ENCODE data around the gene MEIS2. TPM values are rescaled to one million over a fixed set of nuclear protein-coding genes. Genes with fewer than 3 reads are reported as not detected.

MEIS2 gene
- total RNA-seq, 2 donors from 2014 or later = 7.1 to 9.7 TPM

- Histone ChIP-seq H3K4me3 (ENCODE audit: low read length) (no peak overlapping the region), H3K27ac (ENCODE audit: low read depth, low read length) (no peak overlapping the region), H3K27me3 (ENCODE audit: control insufficient read depth, insufficient read depth, low read length, poor library complexity, severe bottlenecking) (no peaks in the 10 kb centered on the region), H3K9ac (ENCODE audit: extremely low read depth, low read length, poor library complexity, severe bottlenecking) (no peak overlapping the region), H3K9me3 (ENCODE audit: control insufficient read depth, low read length) (no peaks in the 10 kb centered on the region), H3K36me3 (ENCODE audit: control insufficient read depth, insufficient read depth, low read length) (no peaks in the 10 kb centered on the region), H3K4me1 (ENCODE audit: control insufficient read depth, insufficient read depth, low read length) (no peaks in the 10 kb centered on the region)
- no peaks in the 10 kb centered on the region for H3K9me3 Mint-ChIP-seq
- whole genome bisulfite sequencing, 2 experiments (ENCODE audit: insufficient coverage in 1 of 2, insufficient read length in 1 of 2) = 88 to 91% methylated on average over 4 of the region's 4 CpGs
- H3K27me3 Mint-ChIP-seq (ENCODE audit: insufficient read depth) = peaks cover 7% of the 10 kb centered on the region
- no peak overlapping the region for H3K27ac Mint-ChIP-seq
- no peak for TF ChIP-seq CTCF (conservative IDR thresholded peaks at IDR 0.05)
- peaks cover 13% of the 10 kb centered on the region for H3K4me1 Mint-ChIP-seq
- H3K4me3 Mint-ChIP-seq = no peak overlapping the region
- no peak for DNase-seq
- no peaks in the 10 kb centered on the region for H3K36me3 Mint-ChIP-seq (ENCODE audit: low read depth)
Measured at GRCh38 chr15:37075777-37076176, 24.6 kb downstream of the MEIS2 start.

- H3K4me3 Mint-ChIP-seq = no peak overlapping the region
- H3K36me3 ChIP-seq (ENCODE audit: control insufficient read depth, insufficient read depth, low read length) = no peaks in the 10 kb centered on the region
- 91 to 100% methylated on average over 1 of the region's 1 CpG for WGBS, 2 experiments (ENCODE audit: insufficient coverage in 1 of 2, insufficient read length in 1 of 2)
- H3K27me3 ChIP-seq (ENCODE audit: control insufficient read depth, insufficient read depth, low read length, poor library complexity, severe bottlenecking) = no peaks in the 10 kb centered on the region
- no peak for DNase-seq
- no peaks in the 10 kb centered on the region for H3K4me1 ChIP-seq (ENCODE audit: control insufficient read depth, insufficient read depth, low read length)
- no peak for TF ChIP-seq CTCF (conservative IDR thresholded peaks at IDR 0.05)
- H3K9me3 ChIP-seq (ENCODE audit: control insufficient read depth, low read length) = no peaks in the 10 kb centered on the region
- no peak overlapping the region for H3K27ac Mint-ChIP-seq
- no peak overlapping the region for H3K4me3 ChIP-seq (ENCODE audit: low read length)
- H3K9ac ChIP-seq (ENCODE audit: extremely low read depth, low read length, poor library complexity, severe bottlenecking) = no peak overlapping the region
- no peak overlapping the region for H3K27ac ChIP-seq (ENCODE audit: low read depth, low read length)
- H3K4me1 Mint-ChIP-seq = peaks cover 13% of the 10 kb centered on the region
- peaks cover 13% of the 10 kb centered on the region for H3K27me3 Mint-ChIP-seq (ENCODE audit: insufficient read depth)
- no peaks in the 10 kb centered on the region for H3K36me3 Mint-ChIP-seq (ENCODE audit: low read depth)
- no peaks in the 10 kb centered on the region for H3K9me3 Mint-ChIP-seq
Measured at GRCh38 chr15:37072181-37072580, 28.2 kb downstream of the MEIS2 start.

GRCh38 chr15:37071134-37071533 lies 29.2 kb downstream of the MEIS2 start:
- Histone ChIP-seq H3K4me1 (ENCODE audit: control insufficient read depth, insufficient read depth, low read length) (no peaks in the 10 kb centered on the region), H3K27me3 (ENCODE audit: control insufficient read depth, insufficient read depth, low read length, poor library complexity, severe bottlenecking) (no peaks in the 10 kb centered on the region), H3K27ac (ENCODE audit: low read depth, low read length) (no peak overlapping the region), H3K4me3 (ENCODE audit: low read length) (no peak overlapping the region), H3K36me3 (ENCODE audit: control insufficient read depth, insufficient read depth, low read length) (no peaks in the 10 kb centered on the region), H3K9me3 (ENCODE audit: control insufficient read depth, low read length) (no peaks in the 10 kb centered on the region), H3K9ac (ENCODE audit: extremely low read depth, low read length, poor library complexity, severe bottlenecking) (no peak overlapping the region)
- no peaks in the 10 kb centered on the region for H3K9me3 Mint-ChIP-seq
- no peaks in the 10 kb centered on the region for H3K36me3 Mint-ChIP-seq (ENCODE audit: low read depth)
- H3K27me3 Mint-ChIP-seq (ENCODE audit: insufficient read depth) = peaks cover 13% of the 10 kb centered on the region
- no peak overlapping the region for H3K4me3 Mint-ChIP-seq
- no peak for TF ChIP-seq CTCF (conservative IDR thresholded peaks at IDR 0.05)
- no peak for DNase-seq
- 88% methylated on average over 2 of the region's 3 CpGs; no CpG with 5 or more reads in 1 of the 2 experiments for WGBS, 2 experiments (ENCODE audit: insufficient coverage in 1 of 2, insufficient read length in 1 of 2)
- peaks cover 13% of the 10 kb centered on the region for H3K4me1 Mint-ChIP-seq
- no peak overlapping the region for H3K27ac Mint-ChIP-seq
